ENCODE results near the gene ZNF668. TPM values are rescaled to one million over a fixed set of nuclear protein-coding genes. Genes with fewer than 3 reads are reported as not detected.

ZNF668 gene
- total RNA-seq (2016; rRNA removed; fragmentation: Illumina TruSeq; extraction: Trizol): 7.5 and 9.8 TPM in 2 replicates
- 1.9 and 3.1 TPM in 2 replicates for total RNA-seq (2016; cell fraction: cytosol; rRNA removed; fragmentation: Illumina TruSeq; extraction: Trizol; ENCODE audit: low read depth)
- total RNA-seq (2016; cell fraction: insoluble cytoplasmic fraction; rRNA removed; fragmentation: Illumina TruSeq; extraction: Trizol): 6.4 and 9.6 TPM in 2 replicates
- 4.6 and 4.9 TPM in 2 replicates for total RNA-seq (2016; cell fraction: membrane; rRNA removed; fragmentation: Illumina TruSeq; extraction: Trizol)
- total RNA-seq (2016; cell fraction: nucleus; rRNA removed; fragmentation: Illumina TruSeq; extraction: Trizol): 6.1 and 6.8 TPM in 2 replicates
- 3.8 and 4.0 TPM in 2 replicates for polyA plus RNA-seq (2011; rRNA removed)
- polyA plus RNA-seq (2011; cell fraction: cytosol; rRNA removed): 3.9 and 6.3 TPM in 2 replicates
- polyA plus RNA-seq (2011; cell fraction: nucleus; rRNA removed): 8.8 and 11.7 TPM in 2 replicates
- 3.5 and 5.1 TPM in 2 replicates for polyA plus RNA-seq (2012)
- 1.0 and 1.1 TPM in 2 replicates for polyA plus RNA-seq (2016; cell fraction: cytosol; fragmentation: Illumina TruSeq; extraction: Trizol; ENCODE audit: low read depth)
- polyA plus RNA-seq (2016; cell fraction: insoluble cytoplasmic fraction; fragmentation: Illumina TruSeq; extraction: Trizol; ENCODE audit: low read depth): 7.3 and 8.1 TPM in 2 replicates
- polyA plus RNA-seq (2016; cell fraction: membrane; fragmentation: Illumina TruSeq; extraction: Trizol; ENCODE audit: low read depth): 2.8 and 2.9 TPM in 2 replicates
- 8.4 and 9.3 TPM in 2 replicates for polyA plus RNA-seq (2016; cell fraction: nucleus; fragmentation: Illumina TruSeq; extraction: Trizol; ENCODE audit: insufficient read depth, low read depth)
- 17.4 and 23.8 TPM in 2 replicates for polyA minus RNA-seq (2011; rRNA and poly(A)+ RNA removed; ENCODE audit: low replicate concordance)
- 4.4 and 4.8 TPM in 2 replicates for polyA minus RNA-seq (2011; cell fraction: cytosol; rRNA and poly(A)+ RNA removed)
- polyA minus RNA-seq (2011; cell fraction: nucleus; rRNA and poly(A)+ RNA removed): 5.5 and 6.5 TPM in 2 replicates
- Bru-seq, nascent RNA: percentile 57 among the genes with signal in this experiment
- percentile 64 among the genes with signal in this experiment for BruChase-seq, experiment 1, labeled RNA remaining after a 6-hour chase
- BruChase-seq, experiment 2, labeled RNA remaining after a 2-hour chase: percentile 65 among the genes with signal in this experiment
- long read RNA-seq, experiment 1, transcript ZNF668-201 (3 exons, 2,762 nt): major isoform, 8 of 11 reads
- long read RNA-seq, experiment 1, partial matches to known transcripts: 1 of 11 reads
- long read RNA-seq, experiment 1, other reads (novel, unspliced or antisense): 2 of 11 reads
- long read RNA-seq, experiment 2, transcript ZNF668-201 (3 exons, 2,762 nt): major isoform, 13 of 24 reads
- long read RNA-seq, experiment 2, partial matches to known transcripts: 1 of 24 reads
- long read RNA-seq, experiment 2, other reads (novel, unspliced or antisense): 8 of 24 reads

- Histone ChIP-seq H3K9me3 (ENCODE audit: low read length) (no peaks in the 10 kb centered on the region), H3K9ac (ENCODE audit: insufficient read depth, low read depth, low read length) (peak within 1 kb of the TSS; percentile 88), H3K4me1 (ENCODE audit: insufficient read depth, low read length) (peaks cover 22% of the 10 kb centered on the region), H3K27ac (ENCODE audit: extremely low read length, insufficient read depth, low read length) (peak within 1 kb of the TSS; percentile 83), H3K4me2 (ENCODE audit: low read depth, low read length) (peak within 1 kb of the TSS; percentile 93), H4K20me1 (ENCODE audit: insufficient read depth, low read length) (no peaks in the 10 kb centered on the region), H3K36me3 (replicated peaks in 1 of 2; ENCODE audit: control insufficient read depth in 1 of 2, insufficient read depth in 2 of 2, low read length in 2 of 2) (peaks cover 15 to 33% of the 10 kb centered on the region in 2 experiments; a peak in 4 of 5 replicates), H3K27me3 (ENCODE audit: control insufficient read depth in 1 of 2, insufficient read depth in 2 of 2, low read length in 2 of 2) (no peaks in the 10 kb centered on the region; a peak in 1 of 5 replicates), H3K4me3 (replicated peaks in 1 of 3; ENCODE audit: insufficient read depth in 1 of 3, low read depth in 2 of 3, low read length in 3 of 3) (peak within 1 kb of the TSS; percentile 75 to 97 (median 90)), H3K79me2 (ENCODE audit: insufficient read depth, low read length) (peaks cover 40% of the 10 kb centered on the region), H2AFZ (ENCODE audit: low read length) (peak within 1 kb of the TSS; percentile 29)
- DNase-seq (ENCODE audit: low spot score): peak; percentile 99
- ATAC-seq: peak; percentile 86
- WGBS (ENCODE audit: low lambda C conversion rate): under 1% methylated on average over 42 of the region's 48 CpGs
- CTCF ChIA-PET (ENCODE audit: low intra/inter-chr PET ratio, low total read pairs): interaction anchor here (1.7 kb wide), 1 partner anchor 89 kb away, joined by 8 read pairs; the partner anchor contains the start of gene HSD3B7
- POLR2A ChIA-PET: interaction anchor here (0.6 to 2.4 kb wide), 33 partner anchors 11 to 800 kb away, joined by 3 to 56 read pairs (median 6); partner anchors contain the start of genes ARMC5, FUS, HSD3B7 and KAT8
- in situ Hi-C loops (cut with HindIII; ENCODE audit: extremely low pct_ligation_motif_present, low pct_unique_long_range_greater_than_20kb): loop anchor here (5.0 kb wide), 2 partner anchors 42 to 87 kb away; partner anchors contain the start of genes HSD3B7 and STX4
- intact Hi-C loops (cut with micrococcal nuclease; ENCODE audit: unreplicated experiment): loop anchor here (1.0 to 2.0 kb wide), 5 partner anchors 20 to 77 kb away; partner anchors contain the start of genes STX4 and VKORC1
- peak; percentile 93 for FAIRE-seq
- no TSS peak for BruUV-seq (replicated peaks)
- peak; percentile 90 for TF ChIP-seq ZNF331 (CRISPR knock-in tag; IDR thresholded peaks at IDR 0.05)
- 0 out of 2 replicates have a peak, but pooled peaks have one; percentile 41 for TF ChIP-seq ZNF276 (CRISPR knock-in tag; IDR thresholded peaks at IDR 0.05; ENCODE audit: low read depth)
- TF ChIP-seq ZBTB8A (CRISPR knock-in tag; IDR thresholded peaks at IDR 0.05; ENCODE audit: borderline replicate concordance, low read depth): no peak
- peak; percentile 54; the same call in 1 of the 2 replicates for TF ChIP-seq NFYB (CRISPR knock-in tag; IDR thresholded peaks at IDR 0.05)
- peak; percentile 59; the same call in 1 of the 2 replicates for TF ChIP-seq NCOR1 (IDR thresholded peaks at IDR 0.05; ENCODE audit: borderline replicate concordance, low read length)
Measured at GRCh38 chr16:31073970-31074813, at the start of gene ZNF668, which contains the start of gene ZNF646. Gene ZNF668 (minus strand): TSS chr16:31074240. CDS start chr16:31064459, 9,781 bp downstream. Gene ZNF646 (plus strand): TSS chr16:31074422. CDS start chr16:31076325, 1,903 bp downstream.

All from HepG2 (cell line).